RWPE2 (cell line): ENCODE data around the gene JAG2.

Source experiments
- ATAC-seq: fragments of 200-7000 bp; cut with Tn5 transposase; 3 replicates; pipeline ENCODE4 v1.9.1; 2021; ENCODE audit warnings: low read depth
- DNase-seq: peaks from one replicate; pipeline ENCODE4 v3.0.0-alpha.2; 2020; ENCODE audit warnings: low spot score
- H3K27ac ChIP-seq: fragments of 450-650 bp; 2 replicates; pipeline ENCODE4 v1.5.1; 2017; ENCODE audit warnings: mild to moderate bottlenecking; ENCODE audit not compliant: poor library complexity, severe bottlenecking
- H3K27me3 ChIP-seq: fragments of 250-450 bp; sonication (Bioruptor Pico); 2 replicates; pipeline ENCODE4 v1.5.1; 2021; ENCODE audit warnings: mild to moderate bottlenecking, moderate library complexity; ENCODE audit not compliant: insufficient read depth, poor library complexity, severe bottlenecking
- H3K36me3 ChIP-seq: fragments of 250-450 bp; sonication (Bioruptor Pico); 2 replicates; pipeline ENCODE4 v1.5.1; 2020; ENCODE audit warnings: low read depth, mild to moderate bottlenecking, moderate library complexity
- H3K4me1 ChIP-seq: fragments of 250-450 bp; sonication (Bioruptor Pico); 2 replicates; pipeline ENCODE4 v1.5.1; 2021; ENCODE audit warnings: mild to moderate bottlenecking, moderate library complexity; ENCODE audit not compliant: insufficient read depth, poor library complexity, severe bottlenecking
- H3K4me3 ChIP-seq: fragments of 250-450 bp; sonication (Bioruptor Pico); 2 replicates; pipeline ENCODE4 v1.5.1; 2021; ENCODE audit warnings: mild to moderate bottlenecking, moderate library complexity; ENCODE audit not compliant: severe bottlenecking
- H3K9me3 ChIP-seq: fragments of 250-450 bp; sonication (Bioruptor Pico); 2 replicates; pipeline ENCODE4 v1.5.1; 2021; ENCODE audit warnings: mild to moderate bottlenecking, moderate library complexity; ENCODE audit not compliant: severe bottlenecking
- TF ChIP-seq, protein P1 (sequence below): fragments of 450-650 bp; IDR thresholded peaks from one replicate; pipeline ENCODE4 v1.5.1; 2017; ENCODE audit warnings: mild to moderate bottlenecking, moderate library complexity; ENCODE audit not compliant: poor library complexity, severe bottlenecking

JAG2 gene

DNA sequence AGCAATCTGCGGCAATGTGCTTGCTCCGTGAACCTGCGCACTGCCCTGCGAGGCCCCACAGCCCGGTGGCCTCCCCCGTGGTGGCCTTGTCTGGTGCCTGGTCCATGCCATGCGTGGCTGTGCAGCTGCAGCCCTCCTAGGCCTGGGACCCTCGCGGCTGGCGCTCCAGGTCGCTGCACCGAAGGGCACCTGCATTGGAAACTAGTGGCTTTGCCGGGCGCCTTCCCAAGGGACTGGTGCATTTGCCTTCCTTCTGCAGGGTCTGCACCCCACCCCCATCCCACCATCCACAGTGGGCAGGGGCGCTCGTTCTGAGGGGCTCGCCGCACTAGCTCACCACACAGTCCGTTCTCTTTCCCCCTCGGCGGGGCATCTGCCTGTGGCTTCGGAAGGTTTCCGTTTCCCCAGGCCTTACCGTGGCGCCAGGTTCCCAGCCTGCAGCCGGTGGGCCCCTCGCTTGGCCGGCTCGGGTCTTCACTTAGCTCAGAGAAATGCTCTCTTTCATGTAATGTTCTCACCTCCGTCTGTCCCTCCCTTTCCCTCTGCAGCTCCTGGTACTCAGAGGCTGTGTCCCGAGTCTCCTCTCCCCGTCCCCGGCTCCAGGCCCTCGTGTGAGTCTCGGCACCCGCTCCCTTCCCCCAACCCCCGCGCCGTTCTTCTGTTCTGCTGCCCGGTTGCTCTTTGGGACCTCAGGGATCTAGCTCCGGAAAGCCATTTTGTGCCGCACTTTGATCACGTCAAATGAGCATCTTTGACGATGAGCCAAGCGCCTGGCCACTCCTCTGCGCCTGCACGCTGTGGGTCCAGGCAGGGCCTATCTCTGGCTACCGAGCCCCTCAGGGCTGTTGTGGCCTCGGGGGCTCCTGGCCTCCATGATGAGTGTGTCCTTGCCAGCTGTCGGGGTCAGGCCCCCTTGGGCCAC lies 31.9 kb downstream of the JAG2 start:
- peaks cover 7% of the 10 kb centered on the region for H3K9me3 ChIP-seq
- no peaks in the 10 kb centered on the region for H3K4me1 ChIP-seq
- no peaks in the 10 kb centered on the region for H3K27me3 ChIP-seq
- ATAC-seq (no peak), DNase-seq (peak; percentile 72)
- TF ChIP-seq, protein P1, sequence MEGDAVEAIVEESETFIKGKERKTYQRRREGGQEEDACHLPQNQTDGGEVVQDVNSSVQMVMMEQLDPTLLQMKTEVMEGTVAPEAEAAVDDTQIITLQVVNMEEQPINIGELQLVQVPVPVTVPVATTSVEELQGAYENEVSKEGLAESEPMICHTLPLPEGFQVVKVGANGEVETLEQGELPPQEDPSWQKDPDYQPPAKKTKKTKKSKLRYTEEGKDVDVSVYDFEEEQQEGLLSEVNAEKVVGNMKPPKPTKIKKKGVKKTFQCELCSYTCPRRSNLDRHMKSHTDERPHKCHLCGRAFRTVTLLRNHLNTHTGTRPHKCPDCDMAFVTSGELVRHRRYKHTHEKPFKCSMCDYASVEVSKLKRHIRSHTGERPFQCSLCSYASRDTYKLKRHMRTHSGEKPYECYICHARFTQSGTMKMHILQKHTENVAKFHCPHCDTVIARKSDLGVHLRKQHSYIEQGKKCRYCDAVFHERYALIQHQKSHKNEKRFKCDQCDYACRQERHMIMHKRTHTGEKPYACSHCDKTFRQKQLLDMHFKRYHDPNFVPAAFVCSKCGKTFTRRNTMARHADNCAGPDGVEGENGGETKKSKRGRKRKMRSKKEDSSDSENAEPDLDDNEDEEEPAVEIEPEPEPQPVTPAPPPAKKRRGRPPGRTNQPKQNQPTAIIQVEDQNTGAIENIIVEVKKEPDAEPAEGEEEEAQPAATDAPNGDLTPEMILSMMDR, result no peak
- H3K27ac ChIP-seq, result no peak overlapping the region
- peaks cover 15% of the 10 kb centered on the region for H3K36me3 ChIP-seq
- H3K4me3 ChIP-seq, result no peak overlapping the region

DNA sequence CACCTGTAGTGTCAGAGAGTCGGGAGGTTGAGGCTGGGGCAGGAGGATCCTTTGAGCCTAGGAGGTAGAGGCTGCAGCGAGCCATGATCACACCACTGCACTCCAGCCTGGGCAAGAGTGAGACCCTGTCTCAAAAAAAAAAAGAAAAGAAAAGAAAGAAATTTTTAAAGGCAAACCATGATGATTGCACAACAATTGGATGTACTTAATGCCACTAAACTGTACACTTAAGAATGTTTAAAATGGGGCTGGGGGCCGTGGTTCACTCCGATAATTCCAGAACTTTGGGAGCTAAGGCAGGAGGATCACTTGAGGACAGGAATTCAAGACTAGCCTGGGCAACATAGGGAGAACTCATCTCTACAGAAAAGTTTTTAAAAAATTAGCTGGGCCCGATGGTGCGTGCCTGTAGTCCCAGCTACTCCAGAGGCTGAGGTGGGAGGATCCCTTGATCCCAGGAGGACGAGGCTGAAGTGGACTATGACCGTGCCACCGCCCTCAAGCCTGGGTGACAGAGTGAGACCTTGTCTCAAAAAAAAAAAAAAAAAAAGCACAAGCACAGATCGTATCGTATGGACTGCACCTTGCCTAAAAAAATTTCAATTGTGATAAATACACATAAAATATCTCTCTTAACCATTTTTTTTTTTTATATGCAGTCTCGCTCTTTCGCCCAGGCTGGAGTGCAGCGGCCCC lies 32.7 kb downstream of the JAG2 start:
- DNase-seq, result peak; percentile 26
- TF ChIP-seq, protein P1, result no peak
- Histone ChIP-seq H3K27ac (no peak overlapping the region), H3K27me3 (no peaks in the 10 kb centered on the region), H3K4me1 (no peaks in the 10 kb centered on the region), H3K4me3 (no peak overlapping the region), H3K36me3 (peaks cover 7% of the 10 kb centered on the region), H3K9me3 (peaks cover 10% of the 10 kb centered on the region)
- no peak for ATAC-seq

DNA sequence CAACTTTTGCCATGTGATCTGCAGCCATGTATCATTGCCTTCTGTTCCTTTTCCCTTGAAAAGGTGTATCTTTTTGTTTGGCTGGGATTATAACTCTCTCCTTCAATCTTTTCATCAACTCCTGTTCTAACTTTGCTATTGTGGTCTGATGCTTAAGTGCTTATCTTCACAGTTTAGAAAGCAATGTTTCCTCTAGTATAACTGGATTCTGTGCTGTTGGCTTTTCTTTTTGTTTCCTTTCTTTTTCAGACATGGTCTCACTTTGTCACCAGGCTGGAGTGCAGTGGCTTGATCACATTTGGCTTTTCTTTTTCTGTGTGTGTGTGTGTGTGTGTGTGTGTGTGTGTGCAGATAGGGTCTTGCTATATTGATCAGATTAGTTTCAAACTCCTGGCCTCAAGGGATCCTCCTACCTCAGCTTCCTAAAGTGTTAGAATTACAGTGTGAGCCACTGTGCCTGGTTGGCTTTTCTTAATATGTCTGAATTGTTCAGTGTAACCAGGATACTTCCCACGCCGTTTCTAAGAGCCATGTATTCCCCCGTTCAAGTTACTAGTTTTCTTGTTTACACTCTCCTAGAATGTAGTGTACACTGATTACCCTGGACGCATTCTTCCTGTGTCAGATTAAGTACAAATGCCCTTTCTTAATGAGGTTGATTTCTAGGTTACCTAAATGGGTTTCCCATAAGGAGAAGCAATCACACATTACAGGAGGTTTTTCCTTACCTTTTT lies 35.5 kb downstream of the JAG2 start:
- H3K4me1 ChIP-seq, result no peaks in the 10 kb centered on the region
- H3K27me3 ChIP-seq, result peaks cover under 1% of the 10 kb centered on the region
- H3K36me3 ChIP-seq, result no peaks in the 10 kb centered on the region; the same call in 1 of the 2 replicates
- no peak for ATAC-seq
- no peak overlapping the region for H3K27ac ChIP-seq
- DNase-seq, result no peak
- no peak overlapping the region for H3K4me3 ChIP-seq
- TF ChIP-seq, protein P1, result no peak
- H3K9me3 ChIP-seq, result peaks cover 6% of the 10 kb centered on the region

DNA sequence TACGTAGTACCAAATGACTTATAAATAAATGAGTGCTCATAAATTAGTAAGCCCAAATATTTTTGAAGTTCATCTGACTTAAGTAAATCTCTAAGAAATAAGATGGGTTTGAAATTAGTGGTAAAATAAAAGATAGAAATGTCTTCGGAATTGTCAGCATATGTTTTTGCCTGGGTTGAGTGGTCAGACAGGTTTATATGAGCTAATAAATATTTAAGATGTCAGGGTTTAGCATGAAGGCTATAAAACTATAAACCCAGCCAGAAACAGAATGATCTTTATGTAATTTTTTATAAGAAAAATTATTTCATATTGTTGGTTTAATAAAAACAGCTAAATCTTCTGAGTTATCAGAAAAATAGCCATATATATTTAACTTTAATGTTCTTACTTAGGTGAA lies 37.3 kb downstream of the JAG2 start:
- H3K27ac ChIP-seq, result no peak overlapping the region
- ATAC-seq (no peak), DNase-seq (no peak)
- peaks cover 16% of the 10 kb centered on the region for H3K27me3 ChIP-seq
- H3K4me3 ChIP-seq, result no peak overlapping the region
- TF ChIP-seq, protein P1, result no peak
- H3K36me3 ChIP-seq, result no peaks in the 10 kb centered on the region; the same call in 1 of the 2 replicates
- H3K9me3 ChIP-seq, result peaks cover 6% of the 10 kb centered on the region
- H3K4me1 ChIP-seq, result no peaks in the 10 kb centered on the region
